CD4-positive, alpha-beta T cell treated with Interleukin-4 for 1 hour (primary cell): ENCODE measurements around the gene DAAM2.

ENCODE experiments used
- DNase-seq, 2 donors: peaks; one replicate each; pipeline ENCODE4 v3.0.0-alpha.2; 2020 to 2022

The DAAM2 gene

DNA sequence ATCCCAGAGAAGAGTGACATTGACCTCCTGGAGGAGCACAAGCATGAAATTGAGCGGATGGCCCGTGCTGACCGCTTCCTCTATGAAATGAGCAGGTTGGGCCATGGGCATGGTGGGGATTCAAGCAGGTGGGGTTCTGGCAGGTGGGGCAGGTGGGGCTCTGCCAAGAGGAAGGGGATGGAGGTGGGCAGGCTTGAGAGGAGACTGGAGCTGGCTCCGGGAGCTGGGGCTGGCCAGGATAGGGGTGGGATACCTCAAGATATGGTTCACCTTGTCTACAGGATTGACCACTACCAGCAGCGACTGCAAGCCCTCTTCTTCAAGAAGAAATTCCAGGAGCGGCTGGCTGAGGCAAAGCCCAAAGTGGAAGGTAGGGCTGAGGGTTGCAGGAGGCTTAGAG is 99.2 kb downstream of the DAAM2 start:
- DNase-seq, result no peak

DNA sequence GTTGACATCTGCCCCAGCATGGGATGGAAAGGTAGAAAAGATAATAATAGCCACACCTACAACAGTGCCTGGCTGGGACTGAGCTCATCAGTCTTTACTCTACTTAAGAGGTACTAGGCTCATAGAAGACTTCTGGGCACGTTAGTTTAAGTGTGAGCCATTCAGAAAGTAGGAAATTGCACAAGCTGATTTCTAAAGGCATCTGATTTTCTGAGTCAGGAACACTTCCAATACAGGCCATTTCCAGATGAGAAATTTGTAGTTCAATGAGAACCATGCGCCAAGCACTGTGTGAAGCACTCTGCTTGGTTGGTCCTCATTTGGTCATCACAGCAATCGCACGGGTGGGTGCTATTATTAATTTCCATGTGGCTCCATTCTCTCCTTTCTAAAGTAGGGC is 99.8 kb downstream of the DAAM2 start:
- DNase-seq, result no peak

DNA sequence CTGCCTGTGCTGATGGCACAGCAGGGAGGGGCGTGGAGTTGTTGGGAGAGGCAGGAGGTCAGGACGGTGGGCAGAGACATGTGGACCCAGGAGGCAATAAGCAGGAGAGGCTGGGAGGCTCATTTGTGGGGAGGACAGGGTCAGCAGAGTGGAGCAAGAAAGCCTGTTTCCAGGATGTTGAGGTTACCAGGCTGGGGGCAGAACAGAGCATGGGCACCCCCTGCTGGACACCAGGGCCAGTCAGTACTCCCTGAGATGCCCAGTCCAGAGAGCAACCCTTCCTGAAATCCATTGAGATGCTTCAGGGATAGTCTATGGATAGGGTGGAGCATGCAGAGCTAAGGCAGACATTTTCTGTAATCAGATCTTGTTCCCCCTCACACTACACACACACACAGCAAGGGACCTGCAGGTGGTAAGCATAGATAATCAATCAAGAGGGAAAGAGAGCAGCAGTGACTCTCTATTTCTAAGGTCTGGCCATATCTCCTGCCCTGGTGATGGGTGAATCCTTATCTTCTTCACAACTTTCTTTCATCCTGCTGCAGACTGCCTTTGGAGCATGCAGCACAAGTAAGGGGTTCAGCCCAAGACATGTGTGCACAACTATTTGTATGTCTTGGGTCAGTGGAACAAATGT is 100.4 kb downstream of the DAAM2 start:
- no peak for DNase-seq

DNA sequence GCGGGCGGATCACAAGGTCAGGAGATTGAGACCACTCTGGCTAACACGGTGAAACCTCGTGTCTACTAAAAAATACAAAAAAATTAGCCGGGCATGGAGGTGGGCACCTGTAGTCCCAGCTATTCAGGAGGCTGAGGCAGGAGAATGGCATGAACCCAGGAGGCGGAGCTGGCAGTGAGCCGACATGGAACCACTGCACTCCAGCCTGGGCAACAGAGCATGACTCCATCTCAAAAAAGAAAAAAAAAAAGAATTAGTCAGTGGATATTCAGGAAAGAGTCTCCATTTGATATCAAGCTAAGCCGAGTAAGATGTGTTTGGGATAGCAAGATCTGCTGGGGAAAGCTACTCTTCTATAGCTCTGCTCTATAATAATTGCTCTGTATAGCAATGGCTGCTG is 101.1 kb downstream of the DAAM2 start:
- no peak for DNase-seq

DNA sequence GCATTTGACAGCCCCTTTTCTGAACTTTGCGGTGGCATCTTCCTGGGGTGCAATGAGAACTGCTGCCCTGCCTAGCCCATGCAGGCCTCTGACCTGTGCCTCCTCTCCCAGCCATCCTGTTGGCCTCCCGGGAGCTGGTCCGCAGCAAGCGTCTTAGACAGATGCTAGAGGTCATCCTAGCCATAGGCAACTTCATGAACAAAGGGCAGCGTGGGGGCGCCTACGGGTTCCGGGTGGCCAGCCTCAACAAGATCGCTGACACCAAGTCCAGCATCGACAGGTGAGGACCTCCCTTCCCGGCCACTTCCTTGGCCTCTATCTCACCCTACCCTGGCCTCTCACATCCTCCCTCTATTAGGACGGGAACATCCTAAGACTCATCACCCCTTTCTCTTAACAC is 104.5 kb downstream of the DAAM2 start:
- no peak for DNase-seq

DNA sequence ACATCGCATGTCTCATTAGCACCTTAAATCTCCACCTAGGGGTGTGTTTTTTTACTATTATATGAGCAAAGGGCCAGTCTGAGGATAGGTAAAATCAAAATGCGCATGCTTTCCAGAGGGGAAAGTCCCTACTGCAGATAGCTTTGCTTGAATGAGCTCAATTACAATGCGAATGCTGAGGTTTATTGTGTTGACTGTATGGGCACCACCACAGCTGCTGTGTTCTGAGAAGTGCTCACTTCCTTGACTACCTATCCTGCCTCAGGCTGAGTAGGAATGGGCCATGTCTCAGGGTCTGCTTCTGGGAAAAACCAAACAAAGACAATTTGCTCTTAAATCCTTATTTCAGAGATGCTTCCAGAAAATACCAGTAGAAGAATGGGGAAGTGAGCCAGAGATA is 105.5 kb downstream of the DAAM2 start:
- no peak for DNase-seq

DNA sequence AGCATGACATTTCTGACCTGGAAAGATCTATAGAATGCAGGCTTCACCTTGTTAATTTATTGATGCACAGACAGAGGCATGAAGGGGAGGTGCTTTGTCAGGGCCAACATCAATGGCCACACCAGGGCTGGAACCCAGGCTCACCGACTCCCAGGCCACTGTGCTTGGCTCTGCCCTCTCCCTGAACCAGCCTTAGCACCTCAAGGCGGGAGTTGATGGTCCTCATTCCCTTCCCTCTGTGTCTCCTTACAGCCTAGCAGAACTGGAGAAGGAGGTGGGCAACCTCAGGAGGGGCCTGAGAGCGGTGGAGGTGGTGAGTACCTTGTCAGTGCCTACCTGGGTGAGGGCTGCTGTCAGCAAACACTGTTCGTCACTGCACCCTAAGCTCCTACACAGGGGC is 106.4 kb downstream of the DAAM2 start:
- DNase-seq, result no peak

DNA sequence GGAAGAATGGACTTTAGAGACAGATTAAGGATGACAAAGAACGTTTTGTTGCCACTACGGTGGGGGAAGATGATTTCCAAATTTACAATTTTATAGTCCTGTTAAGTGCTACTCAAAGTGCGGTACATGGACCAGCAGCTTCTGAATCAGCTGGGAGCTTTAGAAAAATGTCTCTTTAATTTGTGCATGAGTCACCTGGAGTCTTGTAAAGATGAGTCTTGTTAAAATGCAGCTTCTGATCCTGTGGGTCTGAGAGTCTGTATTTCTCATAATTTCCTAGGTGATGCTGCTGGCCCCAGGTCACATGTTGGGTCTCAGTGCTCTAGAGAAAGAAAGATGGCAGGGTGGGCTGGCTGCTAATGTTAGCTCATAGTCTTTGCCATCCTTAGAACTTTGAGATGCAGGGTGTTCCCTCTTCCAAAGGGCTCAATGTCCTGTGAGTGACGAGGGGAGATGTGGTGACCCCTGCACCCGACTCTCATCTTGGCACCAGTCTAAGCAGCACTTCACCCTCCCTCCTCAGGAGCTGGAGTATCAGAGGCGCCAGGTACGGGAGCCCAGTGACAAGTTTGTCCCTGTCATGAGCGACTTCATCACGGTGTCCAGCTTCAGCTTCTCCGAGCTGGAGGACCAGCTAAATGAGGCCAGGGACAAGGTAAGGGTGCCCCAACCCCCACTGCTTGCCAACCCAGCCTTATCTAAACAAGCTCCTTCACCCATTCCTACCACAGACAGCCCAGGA is 107.5 kb downstream of the DAAM2 start:
- DNase-seq, result no peak

DNA sequence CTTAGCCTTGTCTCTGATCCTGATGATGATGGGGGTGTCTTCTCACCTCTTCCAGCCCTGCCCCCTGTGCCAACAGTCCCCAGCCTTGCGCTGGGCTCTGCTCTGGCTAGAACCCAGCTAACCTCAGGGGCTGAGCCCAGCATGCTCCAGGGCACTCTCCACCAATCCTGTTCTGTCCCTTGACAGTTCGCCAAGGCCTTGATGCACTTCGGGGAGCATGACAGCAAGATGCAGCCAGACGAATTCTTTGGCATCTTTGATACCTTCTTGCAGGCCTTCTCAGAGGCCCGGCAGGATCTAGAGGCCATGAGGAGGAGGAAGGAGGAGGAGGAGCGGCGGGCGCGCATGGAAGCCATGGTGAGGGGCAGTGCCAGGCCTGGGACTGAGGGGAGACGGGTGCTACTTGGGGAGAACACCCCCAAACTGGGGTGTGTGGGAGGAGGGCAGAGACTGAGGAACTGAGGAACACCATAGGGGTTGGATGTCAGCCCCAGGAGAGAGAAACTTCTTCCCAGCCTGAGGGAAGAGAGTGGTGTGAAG is 109.0 kb downstream of the DAAM2 start:
- no peak for DNase-seq

DNA sequence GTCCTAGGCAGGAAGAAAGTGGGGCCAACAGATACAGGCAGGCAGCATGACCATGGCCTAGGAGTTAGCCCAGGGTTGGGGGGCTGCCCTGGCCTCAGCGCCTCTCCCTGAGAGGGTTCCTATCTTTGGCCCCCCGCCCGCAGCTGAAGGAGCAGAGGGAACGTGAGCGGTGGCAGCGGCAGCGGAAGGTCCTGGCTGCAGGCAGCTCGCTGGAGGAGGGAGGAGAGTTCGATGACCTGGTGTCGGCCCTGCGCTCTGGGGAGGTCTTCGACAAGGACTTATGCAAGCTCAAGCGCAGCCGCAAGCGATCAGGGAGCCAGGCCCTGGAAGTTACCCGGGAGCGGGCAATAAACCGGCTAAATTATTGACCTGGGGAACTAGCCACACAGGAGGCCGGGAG is 109.5 kb downstream of the DAAM2 start:
- DNase-seq, result no peak

DNA sequence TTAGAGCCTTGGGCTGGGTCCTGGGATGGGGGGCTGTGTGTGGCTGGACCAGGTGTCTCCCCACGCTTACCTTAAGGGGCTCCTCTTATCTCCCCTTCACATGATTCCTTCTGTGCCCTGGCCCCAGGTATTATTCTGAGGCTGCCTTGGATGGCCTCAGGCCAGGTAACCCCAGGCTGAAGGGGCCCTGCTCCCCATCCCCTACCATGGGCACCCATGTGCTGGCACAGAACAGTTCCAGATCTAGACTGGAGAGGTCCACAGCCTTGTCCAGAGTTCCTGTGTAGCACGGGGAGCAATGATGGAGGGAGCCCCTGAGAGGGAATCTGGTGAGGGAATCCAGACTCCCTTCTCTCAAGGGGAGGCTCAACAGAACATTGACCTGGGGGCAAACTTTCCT is 110.0 kb downstream of the DAAM2 start:
- DNase-seq, result no peak

DNA sequence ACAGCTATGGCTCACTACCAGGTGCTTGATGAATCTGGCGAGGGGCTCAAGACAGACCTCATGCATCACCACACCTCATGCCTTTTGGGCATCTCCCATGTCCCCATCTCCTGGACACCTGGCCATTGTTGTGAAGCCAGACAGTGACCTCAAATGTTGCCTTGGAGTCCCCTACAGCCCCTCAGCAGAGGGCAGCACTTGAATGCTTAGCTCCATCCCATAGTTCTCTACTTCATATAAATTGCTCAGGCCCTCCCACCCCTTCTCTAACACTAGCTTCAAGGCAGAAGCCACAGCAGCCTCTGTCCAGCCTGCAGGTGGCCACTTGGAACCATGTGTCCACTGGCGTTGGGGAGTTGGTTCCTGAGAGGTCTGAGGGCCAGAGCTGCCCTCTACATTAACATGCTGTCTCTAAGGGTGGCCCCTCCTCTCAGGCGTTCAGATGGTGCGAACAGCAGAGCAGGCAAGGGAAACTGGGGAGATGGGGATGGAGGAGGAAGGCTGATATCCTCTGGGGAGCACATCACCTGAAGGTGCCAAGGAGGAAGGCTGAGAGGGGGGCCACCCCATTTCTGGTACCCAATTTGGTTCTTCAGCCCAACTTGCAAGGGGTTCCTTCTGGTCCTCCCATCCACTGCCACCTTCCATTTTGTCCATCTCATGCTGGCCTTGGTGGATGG is 110.8 kb downstream of the DAAM2 start:
- DNase-seq, result no peak

DNA sequence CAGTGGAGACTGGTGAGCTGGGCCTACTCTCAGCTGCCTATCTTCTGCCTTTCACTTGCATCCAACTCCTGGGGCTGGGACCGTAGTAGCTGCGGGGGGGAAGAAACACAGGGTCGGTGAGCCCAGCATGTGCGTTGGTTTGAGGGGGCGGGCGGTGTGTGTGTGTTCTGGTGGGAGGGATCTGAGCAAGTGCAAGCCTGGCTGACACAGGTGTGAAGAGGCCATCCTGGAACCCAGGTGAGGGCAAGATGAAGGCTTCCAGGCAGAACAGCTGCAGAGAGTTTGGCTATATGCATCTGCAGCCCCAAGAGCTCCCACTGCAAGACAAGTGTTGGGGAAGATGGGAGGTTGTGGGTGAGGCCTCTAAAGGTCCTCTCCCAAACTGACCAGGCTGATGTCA is 111.5 kb downstream of the DAAM2 start:
- no peak for DNase-seq

DNA sequence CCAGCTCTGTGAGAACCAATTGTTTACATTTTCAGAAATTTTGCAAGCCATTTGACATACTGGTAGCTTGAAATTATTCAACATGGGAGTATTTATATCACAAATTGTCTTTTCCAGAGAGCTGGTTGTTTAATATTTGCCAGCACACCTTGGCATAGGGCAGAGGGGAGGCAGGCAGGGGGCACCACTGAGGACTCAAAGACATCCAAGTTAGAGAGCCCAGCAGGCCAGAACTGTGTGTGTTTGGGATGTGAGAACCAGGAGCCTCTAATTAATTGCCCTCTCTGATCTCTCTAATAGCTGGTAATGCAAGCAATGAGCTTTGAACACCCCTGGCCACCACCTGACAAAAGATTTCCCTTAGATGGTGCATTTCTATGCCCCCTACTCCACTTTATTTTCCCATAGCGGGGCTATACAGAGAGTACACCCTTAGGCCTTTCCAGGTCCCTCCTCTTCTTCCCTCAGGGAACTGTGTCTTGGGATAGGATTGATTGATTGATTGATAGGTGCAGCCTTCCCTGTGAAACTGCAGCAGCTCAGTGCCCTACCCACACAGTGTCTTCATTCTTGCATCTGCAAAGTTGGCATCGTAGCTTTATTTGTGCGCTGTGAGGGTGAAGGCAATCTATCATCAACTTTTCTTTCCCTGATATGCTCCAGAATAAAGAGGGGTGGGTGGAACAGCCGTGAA is 112.9 kb downstream of the DAAM2 start:
- DNase-seq, result no peak

DNA sequence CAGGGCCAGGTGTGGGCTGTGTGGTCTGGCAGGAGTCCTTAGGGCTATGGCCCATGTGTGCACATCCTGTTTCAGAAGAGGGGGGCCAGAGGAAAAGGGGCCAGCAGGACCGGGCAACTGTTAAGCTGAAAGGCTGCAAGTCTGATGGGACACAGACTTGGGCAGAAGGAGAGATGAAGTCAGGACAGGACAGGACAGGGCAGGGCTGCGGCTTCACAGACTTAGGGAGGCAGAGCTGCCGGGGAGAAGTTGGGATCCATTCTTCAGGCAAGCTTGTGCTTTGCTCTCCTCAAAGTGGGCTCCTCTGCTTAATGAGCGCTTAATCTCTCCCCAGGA is 113.4 kb downstream of the DAAM2 start:
- DNase-seq, result no peak

DNA sequence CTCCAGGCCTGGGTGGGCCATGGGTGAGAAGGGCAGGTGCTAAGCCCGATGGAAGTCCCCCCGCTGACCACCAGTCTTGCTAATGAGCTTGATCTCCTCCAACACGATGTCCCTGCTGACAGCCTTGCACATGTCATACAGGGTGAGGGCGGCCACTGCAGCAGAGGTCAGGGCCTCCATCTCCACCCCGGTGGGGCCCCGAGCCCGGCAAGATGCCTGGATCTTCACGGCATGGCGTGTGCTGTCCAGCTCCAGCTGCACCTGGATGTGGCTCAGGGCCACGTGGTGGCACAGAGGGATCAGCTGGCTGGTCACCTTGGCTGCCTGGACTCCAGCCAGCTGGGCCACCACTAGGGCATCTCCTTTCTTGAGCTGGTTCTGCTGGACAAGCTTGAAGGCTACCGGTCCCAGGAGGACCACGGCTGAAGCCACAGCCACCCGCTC is 114.2 kb downstream of the DAAM2 start:
- DNase-seq, result no peak

DNA sequence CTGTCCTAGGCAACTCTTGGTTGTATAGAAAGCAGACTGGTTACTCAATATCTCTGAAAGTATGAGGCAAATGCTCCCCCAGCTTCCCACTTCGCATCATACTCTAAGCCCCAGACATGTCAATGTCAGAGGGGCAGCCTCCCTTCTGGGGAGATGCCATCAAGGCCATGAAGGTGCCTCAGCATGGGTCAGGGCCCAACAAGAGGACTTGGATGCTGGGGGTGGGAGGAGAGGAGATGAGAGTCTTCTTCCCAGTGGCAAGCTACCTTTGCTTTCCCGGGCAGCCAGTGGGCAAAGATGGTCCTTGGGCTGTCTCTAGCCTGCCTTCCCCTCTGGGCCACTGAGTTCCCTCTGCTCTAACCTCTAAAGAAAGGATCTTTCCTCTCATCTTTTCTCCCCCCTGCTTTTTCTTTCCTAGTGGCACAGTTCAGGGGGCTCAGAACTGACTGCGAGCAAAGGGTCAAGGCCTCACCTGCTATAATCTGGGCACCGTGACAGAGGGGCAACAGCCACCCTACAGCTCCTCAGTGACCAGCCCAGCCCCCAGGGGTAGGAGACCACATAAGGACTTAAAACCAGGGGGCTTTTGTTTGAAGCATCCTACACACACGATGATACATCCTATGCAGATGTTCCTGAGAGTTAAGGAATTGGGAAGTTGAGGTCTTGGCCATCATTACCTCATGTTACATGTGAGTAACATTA is 115.8 kb downstream of the DAAM2 start:
- DNase-seq, result no peak

DNA sequence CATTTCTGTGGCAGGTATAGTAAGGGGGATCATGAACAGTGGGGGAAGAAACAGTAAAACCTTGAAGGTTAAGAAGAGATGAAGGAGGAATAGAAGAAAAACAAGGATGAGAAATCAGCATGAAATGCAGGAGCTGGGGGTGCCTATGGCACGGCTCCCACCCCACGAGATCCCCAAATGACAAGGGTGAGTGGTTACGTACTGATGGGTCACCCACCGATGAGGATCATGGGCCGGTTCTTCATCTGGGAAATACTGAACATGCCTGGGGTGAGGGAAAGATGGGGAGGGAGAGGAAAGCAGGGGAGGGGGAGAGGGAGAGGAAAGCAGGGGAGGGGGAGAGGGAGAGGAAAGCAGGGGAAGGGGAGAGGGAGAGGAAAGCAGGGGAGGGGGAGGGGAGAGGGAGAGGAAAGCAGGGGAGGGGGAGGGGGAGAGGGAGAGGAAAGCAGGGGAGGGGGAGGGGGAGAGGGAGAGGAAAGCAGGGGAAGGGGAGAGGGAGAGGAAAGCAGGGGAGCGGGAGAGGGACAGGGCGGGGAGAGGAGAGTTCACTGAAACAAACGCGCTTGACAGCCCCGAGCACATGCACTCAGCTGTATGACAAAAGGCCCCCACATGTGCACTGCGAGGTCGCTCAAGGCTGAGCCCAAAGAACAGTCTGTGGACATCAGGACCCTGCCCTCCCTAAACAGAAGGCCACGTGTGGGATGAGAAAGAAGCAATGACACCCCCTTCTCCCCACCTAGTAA is 116.8 kb downstream of the DAAM2 start:
- no peak for DNase-seq

DNA sequence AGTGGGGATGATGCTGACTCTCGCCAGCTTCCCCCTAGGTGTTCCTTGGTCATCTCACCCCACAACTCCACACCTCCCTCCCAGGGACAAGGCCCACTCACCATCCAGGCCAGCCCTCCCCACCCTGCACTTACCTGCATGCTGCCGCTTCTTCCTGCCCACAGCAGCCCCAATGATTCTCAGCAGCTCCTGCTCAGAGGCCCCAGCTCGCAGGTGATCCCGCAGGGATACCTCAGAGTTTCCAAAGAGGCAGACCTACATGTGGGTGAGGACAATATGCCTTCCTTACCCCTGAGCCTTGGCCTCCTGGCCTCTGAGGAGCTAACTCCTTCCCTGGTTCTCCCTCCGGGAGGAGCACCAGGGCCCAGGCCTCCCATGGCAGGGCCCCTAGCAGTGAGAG is 117.5 kb downstream of the DAAM2 start:
- no peak for DNase-seq

DNA sequence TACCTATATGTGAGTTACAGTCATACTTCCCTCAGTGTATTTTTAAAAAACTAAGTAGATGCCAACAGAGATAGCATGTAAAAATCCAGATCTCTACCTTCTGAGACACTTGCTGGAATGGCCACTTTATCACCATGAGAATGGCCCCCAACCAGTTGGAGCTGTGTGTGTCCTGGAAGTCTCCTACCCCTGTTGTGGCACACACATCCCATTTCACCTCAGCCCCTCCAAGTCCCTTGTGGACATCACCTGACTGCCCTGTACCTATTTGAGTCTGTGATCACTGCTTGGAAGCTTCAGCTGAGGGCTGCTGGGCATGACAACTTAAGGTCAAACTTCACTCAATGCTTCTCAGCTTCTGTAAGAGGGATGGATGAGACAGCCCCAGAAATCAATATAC is 118.0 kb downstream of the DAAM2 start:
- DNase-seq, result no peak

DNA sequence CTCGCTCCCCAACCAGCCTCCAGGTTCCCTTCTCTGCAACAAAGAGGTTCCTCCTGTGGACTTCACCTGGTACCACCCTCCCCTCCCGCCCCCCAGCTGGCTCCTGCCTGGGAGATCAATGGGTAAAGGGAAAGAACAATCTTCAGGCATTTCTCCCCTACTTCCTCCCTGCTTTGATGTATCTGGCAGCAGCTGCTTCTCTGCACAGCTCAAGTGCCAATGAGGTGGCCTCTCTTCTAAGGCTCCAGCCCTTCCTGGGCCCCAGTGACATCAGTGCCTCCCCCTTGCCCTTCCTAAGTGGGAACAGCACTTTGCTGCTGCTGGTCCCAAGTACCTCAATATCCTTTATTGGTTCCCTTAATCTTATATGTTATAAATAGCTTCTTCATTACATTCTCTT is 118.6 kb downstream of the DAAM2 start:
- DNase-seq, result no peak

DNA sequence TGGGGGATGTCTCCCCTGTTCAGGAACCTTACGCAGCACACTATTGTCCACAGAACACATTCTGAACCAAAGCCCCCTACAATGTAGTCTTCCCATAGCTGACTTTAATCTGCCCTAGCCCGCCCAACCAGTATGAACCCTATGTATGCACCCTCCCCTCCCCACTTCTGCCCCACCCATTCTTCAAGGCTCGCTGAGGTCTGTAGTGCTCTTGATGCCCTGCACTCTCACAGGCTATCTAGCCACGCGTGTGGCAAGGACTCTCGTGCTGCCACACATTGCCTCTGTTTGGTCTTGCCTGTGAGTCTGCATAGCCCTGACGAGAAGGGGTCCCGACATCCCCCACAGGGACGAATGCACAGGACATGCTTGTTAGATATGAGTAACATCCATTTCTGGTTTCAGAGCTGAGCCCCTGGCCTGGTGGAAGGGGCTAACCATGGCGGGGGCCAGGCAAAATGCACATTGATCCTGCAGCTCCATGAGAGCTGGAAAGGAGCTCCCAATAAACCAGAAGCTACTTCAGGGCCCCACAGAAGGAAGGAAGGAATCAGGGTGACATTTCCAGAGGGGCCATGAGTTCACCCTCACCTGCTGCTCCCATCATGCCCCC is 119.4 kb downstream of the DAAM2 start:
- DNase-seq, result no peak
